ENCODE results near the gene NDRG4. TPM values are rescaled to one million over a fixed set of nuclear protein-coding genes. Genes with fewer than 3 reads are reported as not detected.

NDRG4 gene
- total RNA-seq, 1 donor from 2014 or later: 150 TPM

- no peak overlapping the region for H3K27ac ChIP-seq
- no peak for DNase-seq (ENCODE audit: low spot score in 2 of 2)
- no peaks in the 10 kb centered on the region for H3K27me3 ChIP-seq
- no peaks in the 10 kb centered on the region for H3K9me3 ChIP-seq
- peaks cover 6 to 13% of the 10 kb centered on the region in 2 donors for H3K4me1 ChIP-seq
- H3K4me3 ChIP-seq: peak overlapping the region in 1 of 2 donors; percentile 89
- peaks cover 31 to 45% of the 10 kb centered on the region in 2 donors for H3K36me3 ChIP-seq
- TF ChIP-seq, protein P1, sequence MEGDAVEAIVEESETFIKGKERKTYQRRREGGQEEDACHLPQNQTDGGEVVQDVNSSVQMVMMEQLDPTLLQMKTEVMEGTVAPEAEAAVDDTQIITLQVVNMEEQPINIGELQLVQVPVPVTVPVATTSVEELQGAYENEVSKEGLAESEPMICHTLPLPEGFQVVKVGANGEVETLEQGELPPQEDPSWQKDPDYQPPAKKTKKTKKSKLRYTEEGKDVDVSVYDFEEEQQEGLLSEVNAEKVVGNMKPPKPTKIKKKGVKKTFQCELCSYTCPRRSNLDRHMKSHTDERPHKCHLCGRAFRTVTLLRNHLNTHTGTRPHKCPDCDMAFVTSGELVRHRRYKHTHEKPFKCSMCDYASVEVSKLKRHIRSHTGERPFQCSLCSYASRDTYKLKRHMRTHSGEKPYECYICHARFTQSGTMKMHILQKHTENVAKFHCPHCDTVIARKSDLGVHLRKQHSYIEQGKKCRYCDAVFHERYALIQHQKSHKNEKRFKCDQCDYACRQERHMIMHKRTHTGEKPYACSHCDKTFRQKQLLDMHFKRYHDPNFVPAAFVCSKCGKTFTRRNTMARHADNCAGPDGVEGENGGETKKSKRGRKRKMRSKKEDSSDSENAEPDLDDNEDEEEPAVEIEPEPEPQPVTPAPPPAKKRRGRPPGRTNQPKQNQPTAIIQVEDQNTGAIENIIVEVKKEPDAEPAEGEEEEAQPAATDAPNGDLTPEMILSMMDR (IDR thresholded peaks at IDR 0.05): no peak
- intact Hi-C loops (cut with DNase I): loop anchor here (10.0 kb wide), 2 partner anchors 512 to 782 kb away; partner anchors contain the start of genes KATNB1, USB1 and ZNF319
Observed at GRCh38 chr16:58516768-58517107, 16.8 kb downstream of the NDRG4 start.

- TF ChIP-seq, protein P1 (IDR thresholded peaks at IDR 0.05): no peak
- Histone ChIP-seq H3K4me3 (no peak overlapping the region), H3K27me3 (no peaks in the 10 kb centered on the region), H3K4me1 (peaks cover 6 to 13% of the 10 kb centered on the region in 2 donors), H3K9me3 (no peaks in the 10 kb centered on the region), H3K36me3 (peaks cover 45 to 61% of the 10 kb centered on the region in 2 donors), H3K27ac (no peak overlapping the region)
- intact Hi-C loops (cut with DNase I): loop anchor here (10.0 kb wide), 2 partner anchors 514 to 784 kb away; partner anchors contain the start of genes KATNB1, USB1 and ZNF319
- no peak for DNase-seq (ENCODE audit: low spot score in 2 of 2)
Observed at GRCh38 chr16:58518083-58518979, 18.4 kb downstream of the NDRG4 start.

DNA sequence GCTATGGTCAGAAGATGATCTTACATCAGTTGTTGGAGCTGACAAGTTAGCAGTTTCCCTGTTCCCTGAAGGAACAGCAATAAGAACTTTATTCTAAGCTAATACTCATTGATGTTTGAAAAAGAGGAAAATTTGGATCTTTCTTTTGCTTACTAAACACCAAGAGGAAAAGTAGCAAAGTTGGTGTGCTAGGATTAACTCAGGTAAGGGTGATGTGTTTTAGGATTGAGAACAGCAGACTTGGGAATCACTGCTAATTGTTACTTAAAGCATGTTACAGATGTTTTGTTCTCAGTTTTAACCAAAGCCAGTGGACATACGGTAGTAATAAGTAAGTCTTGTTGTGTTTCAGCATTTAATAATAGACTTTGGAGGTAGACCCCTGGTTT lies 19.0 kb downstream of the NDRG4 start:
- H3K27ac ChIP-seq: no peak overlapping the region
- peaks cover 6 to 13% of the 10 kb centered on the region in 2 donors for H3K4me1 ChIP-seq
- peaks cover 51 to 67% of the 10 kb centered on the region in 2 donors for H3K36me3 ChIP-seq
- no peak for DNase-seq (ENCODE audit: low spot score in 2 of 2)
- TF ChIP-seq, protein P1 (IDR thresholded peaks at IDR 0.05): no peak
- no peak overlapping the region for H3K4me3 ChIP-seq
- H3K27me3 ChIP-seq: no peaks in the 10 kb centered on the region
- no peaks in the 10 kb centered on the region for H3K9me3 ChIP-seq
- intact Hi-C loops (cut with DNase I): loop anchor here (10.0 kb wide), 2 partner anchors 514 to 784 kb away; partner anchors contain the start of genes KATNB1, USB1 and ZNF319

DNA sequence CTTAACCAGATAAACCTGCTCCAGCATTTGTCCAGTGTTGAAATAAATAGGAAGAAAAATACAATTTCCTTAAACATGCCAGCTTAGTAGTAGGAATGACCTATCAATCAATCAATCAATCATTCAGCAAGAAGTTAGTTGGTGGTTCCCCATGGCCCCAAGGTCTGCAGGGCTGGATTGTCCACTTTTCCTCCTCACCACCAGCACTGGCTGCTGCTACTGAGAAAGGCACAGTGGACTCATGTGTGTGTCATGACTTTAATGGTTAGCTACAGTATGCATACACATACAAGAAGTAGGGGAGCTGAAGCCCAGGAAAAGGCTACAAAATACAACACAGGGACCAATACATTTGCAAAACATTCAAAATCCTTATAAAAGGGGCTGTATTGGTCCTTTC lies 19.8 kb downstream of the NDRG4 start:
- TF ChIP-seq, protein P1 (IDR thresholded peaks at IDR 0.05): no peak
- H3K9me3 ChIP-seq: no peaks in the 10 kb centered on the region
- H3K4me1 ChIP-seq: peaks cover 6 to 10% of the 10 kb centered on the region in 2 donors
- intact Hi-C loops (cut with DNase I): loop anchor here (10.0 kb wide), 2 partner anchors 515 to 785 kb away; partner anchors contain the start of genes KATNB1, USB1 and ZNF319
- no peaks in the 10 kb centered on the region for H3K27me3 ChIP-seq
- H3K36me3 ChIP-seq: peaks cover 58 to 73% of the 10 kb centered on the region in 2 donors
- DNase-seq (ENCODE audit: low spot score in 2 of 2): no peak
- H3K27ac ChIP-seq: no peak overlapping the region
- H3K4me3 ChIP-seq: no peak overlapping the region

DNA sequence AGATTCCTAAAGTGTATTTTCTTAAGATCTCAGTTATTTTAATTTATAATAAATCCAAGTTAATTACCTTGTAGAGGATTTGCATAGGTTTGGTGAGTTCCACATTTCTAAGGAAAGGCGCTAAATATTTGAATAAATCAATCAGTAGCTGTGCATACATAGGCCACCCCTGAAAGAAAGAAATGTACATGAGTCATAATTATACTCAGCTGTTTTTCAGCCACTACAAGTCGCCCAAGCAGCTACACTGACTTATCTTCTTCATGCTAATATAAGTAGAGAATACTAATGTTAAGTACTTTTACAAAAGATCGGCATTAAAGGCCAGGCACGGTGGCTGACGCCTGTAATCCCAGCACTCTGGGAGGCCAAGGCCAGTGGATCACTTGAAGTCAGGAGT lies 30.2 kb downstream of the NDRG4 start:
- no peak for DNase-seq (ENCODE audit: low spot score in 2 of 2)
- intact Hi-C loops (cut with DNase I): no loop called here
- no peaks in the 10 kb centered on the region for H3K4me1 ChIP-seq
- H3K9me3 ChIP-seq: no peaks in the 10 kb centered on the region
- no peak overlapping the region for H3K27ac ChIP-seq
- no peaks in the 10 kb centered on the region for H3K27me3 ChIP-seq
- H3K4me3 ChIP-seq: no peak overlapping the region
- peaks cover 90 to 99% of the 10 kb centered on the region in 2 donors for H3K36me3 ChIP-seq
- TF ChIP-seq, protein P1 (IDR thresholded peaks at IDR 0.05): no peak
